WTC11 (cell line): ENCODE data around the gene IFNGR2.

Experiments used
- CTCF ChIP-seq: fragments of 200-600 bp; IDR thresholded peaks from 2 replicates; pipeline ENCODE4 v1.8.0; 2022; ENCODE audit warnings: antibody characterized with exemption
- SP1 ChIP-seq: sonication (generic); formaldehyde crosslinking; conservative IDR thresholded peaks from 2 replicates; pipeline ENCODE4 v1.8.1; 2022; ENCODE audit warnings: missing genetic modification reagents

GRCh38 chr21:33432496-33432895 is 29.3 kb downstream of the IFNGR2 start:
- TF ChIP-seq CTCF (no peak), SP1 (no peak)
